ACC112 (cell line): ENCODE measurements around the gene ANXA10.
A peak's percentile ranks its signal among the peaks of the same experiment; 100 is the strongest.

Experiments
- H2AFZ ChIP-seq: fragments of 200-600 bp; sonication (generic); one replicate; pipeline ENCODE4 v1.6.0; 2017; ENCODE audit warnings: antibody characterized with exemption, low read length; ENCODE audit not compliant: unreplicated experiment
- H3K27ac ChIP-seq: fragments of 200-600 bp; sonication (generic); 2 replicates; pipeline ENCODE4 v1.5.1; 2014; ENCODE audit warnings: low read depth, mild to moderate bottlenecking, antibody characterized with exemption, low read length, moderate library complexity
- H3K27me3 ChIP-seq: fragments of 200-600 bp; sonication (generic); 2 replicates; pipeline ENCODE4 v1.6.1; 2014; ENCODE audit warnings: mild to moderate bottlenecking, antibody characterized with exemption, low read length, moderate library complexity, mixed read lengths; ENCODE audit not compliant: insufficient read depth
- H3K36me3 ChIP-seq: fragments of 200-600 bp; sonication (generic); 2 replicates; pipeline ENCODE4 v1.6.1; 2016; ENCODE audit warnings: mild to moderate bottlenecking, antibody characterized with exemption, low read length, moderate library complexity, mixed read lengths; ENCODE audit not compliant: insufficient read depth
- H3K4me1 ChIP-seq: fragments of 200-600 bp; sonication (generic); one replicate; pipeline ENCODE4 v1.6.1; 2016; ENCODE audit warnings: low read length, mixed read lengths; ENCODE audit not compliant: insufficient read depth, unreplicated experiment, control insufficient read depth
- H3K4me3 ChIP-seq: fragments of 200-600 bp; sonication (generic); 2 replicates; pipeline ENCODE4 v1.5.1; 2014; ENCODE audit warnings: mild to moderate bottlenecking, low read depth, low read length
- H3K79me2 ChIP-seq: fragments of 200-600 bp; sonication (generic); one replicate; pipeline ENCODE4 v1.6.0; 2016; ENCODE audit warnings: low read length; ENCODE audit not compliant: control insufficient read depth, unreplicated experiment, insufficient read depth

The ANXA10 gene

GRCh38 chr4:168118116-168118655, 25.8 kb downstream of the ANXA10 start:
- Histone ChIP-seq H3K79me2 (no peaks in the 10 kb centered on the region), H3K27ac (no peak overlapping the region), H3K4me3 (no peak overlapping the region), H3K27me3 (no peaks in the 10 kb centered on the region), H2AFZ (no peak overlapping the region), H3K36me3 (no peaks in the 10 kb centered on the region), H3K4me1 (peaks cover 8% of the 10 kb centered on the region)

DNA sequence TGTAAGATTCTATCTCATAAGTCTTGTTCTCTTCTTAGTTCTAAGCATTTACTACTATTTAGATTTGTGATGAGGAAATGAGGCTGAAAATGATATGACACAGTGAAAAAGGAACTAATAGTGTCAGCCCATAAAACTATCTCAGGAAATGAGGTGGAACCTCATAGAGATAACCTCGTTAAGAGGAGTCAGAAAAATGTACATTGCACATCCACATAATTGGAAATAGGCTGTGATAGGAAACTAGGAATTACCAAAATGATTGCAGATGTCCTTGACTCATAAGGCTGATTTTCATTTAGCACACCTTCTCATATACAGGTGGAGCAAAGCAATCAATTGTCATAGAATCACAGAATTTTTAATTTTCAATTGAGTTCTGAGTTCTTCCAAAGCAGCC, 26.8 kb downstream of the ANXA10 start:
- Histone ChIP-seq H3K4me3 (no peak overlapping the region), H3K79me2 (no peaks in the 10 kb centered on the region), H3K27me3 (no peaks in the 10 kb centered on the region), H3K4me1 (peaks cover 15% of the 10 kb centered on the region), H2AFZ (no peak overlapping the region), H3K36me3 (no peaks in the 10 kb centered on the region), H3K27ac (no peak overlapping the region)

DNA sequence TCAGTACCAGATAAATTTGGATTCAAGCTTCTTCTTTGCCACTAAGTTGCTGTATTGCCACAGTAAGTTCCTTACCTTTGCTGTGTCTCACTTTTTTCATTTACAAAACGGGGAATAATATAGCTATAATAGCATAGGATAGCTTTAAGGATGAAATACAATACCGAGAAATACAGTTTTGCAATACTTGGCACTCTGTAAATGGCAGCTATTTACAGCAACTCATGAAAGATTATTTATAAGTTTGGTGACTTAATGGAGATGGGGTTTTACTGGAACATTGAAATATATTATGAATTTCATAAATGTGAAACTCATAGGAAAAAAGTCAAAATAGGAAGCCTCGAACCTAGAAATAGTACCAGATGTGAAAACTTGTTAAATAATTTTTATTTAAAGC, 27.6 kb downstream of the ANXA10 start:
- H3K4me1 ChIP-seq: peaks cover 23% of the 10 kb centered on the region
- H3K79me2 ChIP-seq: no peaks in the 10 kb centered on the region
- no peaks in the 10 kb centered on the region for H3K27me3 ChIP-seq
- H3K4me3 ChIP-seq: no peak overlapping the region
- H3K36me3 ChIP-seq: no peaks in the 10 kb centered on the region
- H2AFZ ChIP-seq: no peak overlapping the region
- no peak overlapping the region for H3K27ac ChIP-seq

- Histone ChIP-seq H2AFZ (no peak overlapping the region), H3K27me3 (no peaks in the 10 kb centered on the region)
These were observed 28.5 kb downstream of the ANXA10 start for GRCh38 chr4:168120811-168121210.

DNA sequence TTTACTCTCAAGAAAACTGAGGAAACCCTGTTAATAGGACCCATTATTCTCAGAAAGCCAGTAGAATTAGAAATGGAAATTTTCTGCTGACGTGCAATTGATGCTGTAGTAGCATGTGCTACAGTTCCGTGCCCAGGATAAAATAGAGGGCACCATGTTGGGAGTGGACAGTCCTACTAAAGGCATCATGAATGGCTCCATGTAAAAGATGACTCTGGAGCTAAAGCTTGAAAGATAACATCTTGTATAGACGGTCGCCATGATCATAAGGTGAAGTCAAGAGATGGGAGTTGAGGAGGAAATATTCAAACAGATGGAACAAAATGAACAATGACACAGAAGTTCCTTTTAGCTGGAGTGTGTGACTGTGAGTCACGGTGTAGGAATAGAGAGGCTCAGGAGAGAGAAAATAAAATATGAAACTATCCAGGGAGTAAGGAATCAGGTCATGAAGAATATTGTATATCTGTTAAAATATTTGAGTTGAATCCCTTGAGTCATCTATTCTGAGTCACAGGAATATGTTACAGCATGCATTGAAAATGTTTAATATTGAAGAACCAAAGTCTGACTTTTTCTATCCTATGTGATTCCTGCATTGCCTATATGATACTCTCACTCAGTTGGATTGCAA, 31.8 kb downstream of the ANXA10 start:
- H3K27me3 ChIP-seq: no peaks in the 10 kb centered on the region
- peaks cover 28% of the 10 kb centered on the region for H3K4me1 ChIP-seq
- no peaks in the 10 kb centered on the region for H3K36me3 ChIP-seq
- peak overlapping the region; percentile 92 for H3K27ac ChIP-seq
- H3K79me2 ChIP-seq: no peaks in the 10 kb centered on the region
- peak overlapping the region; percentile 2; the same call in 1 of the 2 replicates for H3K4me3 ChIP-seq
- peak overlapping the region; percentile 82 for H2AFZ ChIP-seq

More at GRCh38 chr4:168120811-168121210, 28.5 kb downstream of the ANXA10 start:
- H3K36me3 ChIP-seq: no peaks in the 10 kb centered on the region
- no peaks in the 10 kb centered on the region for H3K79me2 ChIP-seq
- H3K27ac ChIP-seq: no peak overlapping the region
- peaks cover 27% of the 10 kb centered on the region for H3K4me1 ChIP-seq
- no peak overlapping the region for H3K4me3 ChIP-seq

DNA sequence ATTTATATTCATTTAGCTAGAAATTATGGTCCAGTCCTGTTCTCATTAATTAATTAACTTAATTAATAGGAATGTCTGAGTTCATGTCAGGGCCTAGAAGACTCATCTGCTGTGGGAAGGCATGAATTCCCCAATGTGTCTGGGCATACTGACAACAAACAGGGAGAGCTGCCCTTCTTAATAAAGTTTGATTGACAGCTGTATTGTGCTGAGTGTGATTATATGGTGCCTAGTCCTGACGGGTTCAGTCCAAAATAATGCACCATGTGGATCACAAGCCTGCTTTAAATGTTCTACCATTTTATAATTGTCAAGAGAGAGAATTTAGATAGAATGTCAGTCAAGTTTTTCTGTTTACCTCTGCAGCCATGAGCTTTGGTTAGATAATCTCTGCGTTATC, 34.6 kb downstream of the ANXA10 start:
- Histone ChIP-seq H3K27ac (no peak overlapping the region), H3K79me2 (no peaks in the 10 kb centered on the region), H3K4me3 (no peak overlapping the region), H3K4me1 (peaks cover 39% of the 10 kb centered on the region), H2AFZ (no peak overlapping the region), H3K27me3 (no peaks in the 10 kb centered on the region), H3K36me3 (no peaks in the 10 kb centered on the region; the same call in 1 of the 2 replicates)

- no peaks in the 10 kb centered on the region for H3K27me3 ChIP-seq
These were observed 36.3 kb downstream of the ANXA10 start for GRCh38 chr4:168128601-168129000.

DNA sequence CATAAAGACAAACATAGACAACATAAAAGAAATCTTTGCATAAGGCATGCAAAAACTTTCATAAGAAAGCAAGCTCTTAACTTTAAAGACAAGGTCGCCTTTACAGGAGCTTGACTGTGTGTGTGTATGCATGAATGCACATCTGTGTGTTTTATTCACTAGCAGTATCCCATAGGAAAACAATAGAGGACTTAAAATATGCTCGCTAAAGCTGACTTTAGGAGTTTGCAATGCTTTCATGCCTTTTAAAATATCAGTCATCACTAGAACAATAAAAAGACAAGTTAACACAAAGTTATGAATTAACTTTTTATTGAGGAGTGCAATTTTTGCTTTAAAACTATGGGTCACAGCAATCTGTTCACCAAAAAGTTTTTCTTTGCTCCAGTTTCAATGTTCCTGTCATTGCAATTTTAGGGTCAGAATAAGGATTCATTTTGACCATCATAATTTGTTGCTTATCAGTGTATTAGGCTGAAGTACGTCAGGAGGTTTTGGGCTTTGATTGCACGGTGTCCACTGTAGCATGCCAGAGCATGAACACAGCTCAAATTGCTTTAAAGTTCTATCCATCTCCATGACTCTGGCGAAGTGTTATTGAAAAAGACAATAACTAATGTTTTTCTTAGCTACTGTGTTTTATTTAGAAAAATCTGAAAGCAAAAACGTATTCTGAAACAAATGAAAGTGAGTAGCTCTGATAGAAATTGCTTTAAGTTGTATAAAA, 36.9 kb downstream of the ANXA10 start:
- no peaks in the 10 kb centered on the region; the same call in 1 of the 2 replicates for H3K36me3 ChIP-seq
- H3K27ac ChIP-seq: peak overlapping the region; percentile 29; the same call in 1 of the 2 replicates
- no peaks in the 10 kb centered on the region for H3K79me2 ChIP-seq
- peak overlapping the region; percentile 44; the same call in 1 of the 2 replicates for H3K4me3 ChIP-seq
- peaks cover 40% of the 10 kb centered on the region for H3K4me1 ChIP-seq
- peak overlapping the region; percentile 83 for H2AFZ ChIP-seq
- H3K27me3 ChIP-seq: no peaks in the 10 kb centered on the region

More at GRCh38 chr4:168128601-168129000, 36.3 kb downstream of the ANXA10 start:
- Histone ChIP-seq H3K27ac (no peak overlapping the region), H3K4me1 (peaks cover 40% of the 10 kb centered on the region), H2AFZ (no peak overlapping the region), H3K36me3 (no peaks in the 10 kb centered on the region; the same call in 1 of the 2 replicates), H3K79me2 (no peaks in the 10 kb centered on the region), H3K4me3 (no peak overlapping the region)

GRCh38 chr4:168129802-168130201, 37.5 kb downstream of the ANXA10 start:
- Histone ChIP-seq H3K27ac (peak overlapping the region; percentile 29), H2AFZ (peak overlapping the region; percentile 83), H3K36me3 (no peaks in the 10 kb centered on the region; the same call in 1 of the 2 replicates), H3K79me2 (no peaks in the 10 kb centered on the region), H3K4me1 (peaks cover 34% of the 10 kb centered on the region), H3K4me3 (peak overlapping the region; percentile 44; the same call in 1 of the 2 replicates), H3K27me3 (no peaks in the 10 kb centered on the region)

- Histone ChIP-seq H3K36me3 (no peaks in the 10 kb centered on the region; the same call in 1 of the 2 replicates), H3K4me3 (no peak overlapping the region), H3K4me1 (peaks cover 28% of the 10 kb centered on the region), H2AFZ (no peak overlapping the region), H3K79me2 (no peaks in the 10 kb centered on the region), H3K27ac (no peak overlapping the region), H3K27me3 (no peaks in the 10 kb centered on the region)
These were observed 38.9 kb downstream of the ANXA10 start for GRCh38 chr4:168131196-168131595.
